GM23338 (cell line): ENCODE data around the gene IPO13. TPM values are rescaled to one million over a fixed set of nuclear protein-coding genes. Genes with fewer than 3 reads are reported as not detected.

Experiments
- ATAC-seq: fragments of 200-7000 bp; cut with Tn5 transposase; 3 replicates; pipeline ENCODE4 v1.9.1; 2020
- DNase-seq: peaks from one replicate; pipeline ENCODE4 v3.0.0-alpha.2; 2015; ENCODE audit warnings: low spot score
- H2AFZ ChIP-seq: fragments of 200-600 bp; sonication (generic); 2 replicates; pipeline ENCODE4 v1.8.0; 2016; ENCODE audit warnings: antibody characterized with exemption, mild to moderate bottlenecking, moderate library complexity
- H3F3A ChIP-seq: fragments of 200-600 bp; sonication (generic); replicated peaks from 2 replicates; pipeline ENCODE4 v1.8.0; 2017; ENCODE audit warnings: antibody characterized with exemption, mixed run types, low read depth
- H3K27ac ChIP-seq: fragments of 200-600 bp; sonication (generic); 2 replicates; pipeline ENCODE4 v1.6.1; 2016; ENCODE audit warnings: low read depth
- H3K27me3 ChIP-seq: fragments of 200-600 bp; sonication (generic); 2 replicates; pipeline ENCODE4 v1.8.0; 2016; ENCODE audit warnings: mild to moderate bottlenecking, mixed run types, moderate library complexity; ENCODE audit not compliant: insufficient read depth
- H3K36me3 ChIP-seq: fragments of 200-600 bp; sonication (generic); 2 replicates; pipeline ENCODE4 v1.8.0; 2016; ENCODE audit warnings: mild to moderate bottlenecking; ENCODE audit not compliant: insufficient read depth
- H3K4me1 ChIP-seq: fragments of 200-600 bp; sonication (generic); 2 replicates; pipeline ENCODE4 v1.8.0; 2016; ENCODE audit warnings: mild to moderate bottlenecking, moderate library complexity; ENCODE audit not compliant: insufficient read depth
- H3K4me2 ChIP-seq: fragments of 200-600 bp; sonication (generic); 2 replicates; pipeline ENCODE4 v1.7.1; 2017; ENCODE audit warnings: mixed run types
- H3K4me3 ChIP-seq: fragments of 200-600 bp; sonication (generic); 2 replicates; pipeline ENCODE4 v1.6.1; 2016; ENCODE audit warnings: mixed run types
- H3K79me2 ChIP-seq: fragments of 200-600 bp; sonication (generic); replicated peaks from 2 replicates; pipeline ENCODE4 v1.8.0; 2017; ENCODE audit warnings: mild to moderate bottlenecking; ENCODE audit not compliant: insufficient read depth
- H3K9me2 ChIP-seq: fragments of 200-600 bp; sonication (generic); 2 replicates; pipeline ENCODE4 v1.8.0; 2017; ENCODE audit not compliant: insufficient read depth
- H4K20me1 ChIP-seq: fragments of 200-600 bp; sonication (generic); replicated peaks from 2 replicates; pipeline ENCODE4 v1.8.0; 2017; ENCODE audit warnings: mild to moderate bottlenecking; ENCODE audit not compliant: insufficient read depth
- H3K27ac Mint-ChIP-seq: 2 replicates; pipeline ENCODE4 v1.8.0; 2020; ENCODE audit warnings: inconsistent platforms, mild to moderate bottlenecking, moderate library complexity, mixed read lengths
- H3K27me3 Mint-ChIP-seq: 3 replicates; pipeline ENCODE4 v1.8.0; 2022; ENCODE audit warnings: low read depth, mild to moderate bottlenecking, moderate library complexity, mixed read lengths, inconsistent platforms; ENCODE audit not compliant: insufficient read depth, poor library complexity
- H3K36me3 Mint-ChIP-seq: 3 replicates; pipeline ENCODE4 v1.8.0; 2021; ENCODE audit warnings: low read depth, mild to moderate bottlenecking, inconsistent platforms, moderate library complexity, mixed read lengths
- H3K4me1 Mint-ChIP-seq: 3 replicates; pipeline ENCODE4 v1.8.0; 2020; ENCODE audit warnings: mild to moderate bottlenecking, inconsistent platforms, mixed read lengths
- H3K4me3 Mint-ChIP-seq: 3 replicates; pipeline ENCODE4 v1.8.0; 2021; ENCODE audit warnings: moderate library complexity, mild to moderate bottlenecking, inconsistent platforms, mixed read lengths
- H3K9me3 Mint-ChIP-seq: 3 replicates; pipeline ENCODE4 v1.8.0; 2020; ENCODE audit warnings: moderate library complexity, mild to moderate bottlenecking, inconsistent platforms, mixed read lengths
- EZH2 ChIP-seq: fragments of 200-600 bp; sonication (generic); IDR thresholded peaks from one replicate; pipeline ENCODE4 v1.8.0; 2017; ENCODE audit warnings: antibody characterized with exemption, mild to moderate bottlenecking, low read depth; ENCODE audit not compliant: unreplicated experiment
- ZNF331 ChIP-seq: fragments of 250-450 bp; sonication (Bioruptor Pico); IDR thresholded peaks from 2 replicates; pipeline ENCODE4 v1.5.0; 2020; ENCODE audit warnings: low read depth, mild to moderate bottlenecking, moderate library complexity
- polyA plus RNA-seq: library from polyadenylated mRNA; unstranded; fragments of >200 nt; fragmentation: Nextera tagmentation; extraction: Ambion mirVana; gene quantifications from 2 replicates; pipeline ENCODE4 v1.2.1, GENCODE V29; 2016
- total RNA-seq: library from RNA; depleted of rRNA; stranded (reverse); fragments of >200 nt; shearing (Covaris generic); gene quantifications from 2 replicates; pipeline ENCODE4 v1.2.3, GENCODE V29; 2014
- TF ChIP-seq, protein P1 (sequence below): IDR thresholded peaks from one replicate; pipeline ENCODE4 v1.6.1; 2018; ENCODE audit warnings: antibody characterized with exemption; ENCODE audit not compliant: unreplicated experiment
- TF ChIP-seq, protein P2 (sequence below): fragments of 250-450 bp; sonication (Bioruptor Pico); IDR thresholded peaks from 2 replicates; pipeline ENCODE4 v1.5.0; 2020; ENCODE audit warnings: mild to moderate bottlenecking, moderate library complexity
- TF ChIP-seq, protein P3 (sequence below), 2 experiments: fragments of 200-600 bp in 1 of 2; sonication (generic) in 1 of 2; conservative IDR thresholded peaks; 2 replicates each; pipeline versions ENCODE4 v1.5.1 to v1.6.1; 2016 to 2017; ENCODE audit warnings: antibody characterized with exemption in 2 of 2, low read depth in 2 of 2, mild to moderate bottlenecking in 2 of 2, moderate library complexity in 1 of 2

The IPO13 gene
- total and polyA plus RNA-seq, 2 experiments from 2014 or later = 10.4 to 22.8 TPM

DNA sequence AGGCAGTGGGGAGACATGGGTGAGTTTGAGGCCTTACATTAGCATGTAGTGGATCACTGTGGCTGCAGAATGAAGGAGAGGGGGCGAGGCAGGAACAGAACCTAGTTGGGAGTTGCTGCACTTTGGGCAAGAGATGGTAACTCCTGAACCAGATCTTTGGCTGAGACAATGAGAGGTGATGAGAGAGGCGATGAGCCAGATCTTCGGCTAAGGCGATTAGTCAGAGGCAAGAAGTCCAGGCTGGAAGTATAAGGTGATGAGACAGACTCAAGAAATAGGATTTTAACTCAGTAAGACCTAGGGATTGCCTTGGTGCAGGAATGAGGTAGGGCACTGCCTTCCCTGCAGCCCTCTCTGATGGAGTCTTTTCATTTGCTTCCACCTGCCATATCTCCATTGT lies 22.2 kb upstream of the IPO13 start (continued):
- TF ChIP-seq, protein P1, sequence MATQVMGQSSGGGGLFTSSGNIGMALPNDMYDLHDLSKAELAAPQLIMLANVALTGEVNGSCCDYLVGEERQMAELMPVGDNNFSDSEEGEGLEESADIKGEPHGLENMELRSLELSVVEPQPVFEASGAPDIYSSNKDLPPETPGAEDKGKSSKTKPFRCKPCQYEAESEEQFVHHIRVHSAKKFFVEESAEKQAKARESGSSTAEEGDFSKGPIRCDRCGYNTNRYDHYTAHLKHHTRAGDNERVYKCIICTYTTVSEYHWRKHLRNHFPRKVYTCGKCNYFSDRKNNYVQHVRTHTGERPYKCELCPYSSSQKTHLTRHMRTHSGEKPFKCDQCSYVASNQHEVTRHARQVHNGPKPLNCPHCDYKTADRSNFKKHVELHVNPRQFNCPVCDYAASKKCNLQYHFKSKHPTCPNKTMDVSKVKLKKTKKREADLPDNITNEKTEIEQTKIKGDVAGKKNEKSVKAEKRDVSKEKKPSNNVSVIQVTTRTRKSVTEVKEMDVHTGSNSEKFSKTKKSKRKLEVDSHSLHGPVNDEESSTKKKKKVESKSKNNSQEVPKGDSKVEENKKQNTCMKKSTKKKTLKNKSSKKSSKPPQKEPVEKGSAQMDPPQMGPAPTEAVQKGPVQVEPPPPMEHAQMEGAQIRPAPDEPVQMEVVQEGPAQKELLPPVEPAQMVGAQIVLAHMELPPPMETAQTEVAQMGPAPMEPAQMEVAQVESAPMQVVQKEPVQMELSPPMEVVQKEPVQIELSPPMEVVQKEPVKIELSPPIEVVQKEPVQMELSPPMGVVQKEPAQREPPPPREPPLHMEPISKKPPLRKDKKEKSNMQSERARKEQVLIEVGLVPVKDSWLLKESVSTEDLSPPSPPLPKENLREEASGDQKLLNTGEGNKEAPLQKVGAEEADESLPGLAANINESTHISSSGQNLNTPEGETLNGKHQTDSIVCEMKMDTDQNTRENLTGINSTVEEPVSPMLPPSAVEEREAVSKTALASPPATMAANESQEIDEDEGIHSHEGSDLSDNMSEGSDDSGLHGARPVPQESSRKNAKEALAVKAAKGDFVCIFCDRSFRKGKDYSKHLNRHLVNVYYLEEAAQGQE = no peak
- TF ChIP-seq EZH2 = no peak

DNA sequence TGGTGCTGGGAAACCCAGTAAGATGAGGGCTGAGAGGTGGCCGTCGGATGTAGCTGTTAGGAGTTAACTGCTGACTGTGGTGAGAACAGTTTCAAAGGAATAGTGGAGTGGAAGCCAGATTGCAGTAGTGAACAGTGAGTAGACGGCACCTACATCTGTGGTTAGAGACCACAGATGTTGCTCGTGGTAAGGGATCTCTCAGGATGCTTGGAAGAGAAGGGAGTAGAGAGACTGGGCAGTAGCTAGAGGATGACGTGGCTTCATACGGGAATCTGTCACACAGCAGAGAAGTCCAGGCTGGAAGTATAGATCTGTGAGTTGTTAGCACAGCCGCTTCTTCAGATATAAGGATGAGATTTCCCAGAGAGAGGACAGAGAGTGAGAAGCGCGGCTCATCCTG lies 20.9 kb upstream of the IPO13 start:
- Histone ChIP-seq H2AFZ (no peak overlapping the region), H3K4me2 (no peak overlapping the region), H3K79me2 (no peaks in the 10 kb centered on the region), H3K4me1 (peaks cover 6% of the 10 kb centered on the region; the same call in 1 of the 2 replicates), H3K4me3 (no peak overlapping the region), H3K27me3 (no peaks in the 10 kb centered on the region), H4K20me1 (no peaks in the 10 kb centered on the region), H3K9me2 (no peaks in the 10 kb centered on the region), H3F3A (peaks cover 7% of the 10 kb centered on the region; the same call in 1 of the 2 replicates), H3K36me3 (no peaks in the 10 kb centered on the region), H3K27ac (no peak overlapping the region)
- no peak for DNase-seq
- peaks cover 4% of the 10 kb centered on the region; the same call in 1 of the 3 replicates for H3K36me3 Mint-ChIP-seq
- no peak for ATAC-seq
- H3K4me1 Mint-ChIP-seq = peaks cover 10% of the 10 kb centered on the region
- no peaks in the 10 kb centered on the region for H3K9me3 Mint-ChIP-seq
- no peak overlapping the region for H3K4me3 Mint-ChIP-seq
- TF ChIP-seq, protein P2, sequence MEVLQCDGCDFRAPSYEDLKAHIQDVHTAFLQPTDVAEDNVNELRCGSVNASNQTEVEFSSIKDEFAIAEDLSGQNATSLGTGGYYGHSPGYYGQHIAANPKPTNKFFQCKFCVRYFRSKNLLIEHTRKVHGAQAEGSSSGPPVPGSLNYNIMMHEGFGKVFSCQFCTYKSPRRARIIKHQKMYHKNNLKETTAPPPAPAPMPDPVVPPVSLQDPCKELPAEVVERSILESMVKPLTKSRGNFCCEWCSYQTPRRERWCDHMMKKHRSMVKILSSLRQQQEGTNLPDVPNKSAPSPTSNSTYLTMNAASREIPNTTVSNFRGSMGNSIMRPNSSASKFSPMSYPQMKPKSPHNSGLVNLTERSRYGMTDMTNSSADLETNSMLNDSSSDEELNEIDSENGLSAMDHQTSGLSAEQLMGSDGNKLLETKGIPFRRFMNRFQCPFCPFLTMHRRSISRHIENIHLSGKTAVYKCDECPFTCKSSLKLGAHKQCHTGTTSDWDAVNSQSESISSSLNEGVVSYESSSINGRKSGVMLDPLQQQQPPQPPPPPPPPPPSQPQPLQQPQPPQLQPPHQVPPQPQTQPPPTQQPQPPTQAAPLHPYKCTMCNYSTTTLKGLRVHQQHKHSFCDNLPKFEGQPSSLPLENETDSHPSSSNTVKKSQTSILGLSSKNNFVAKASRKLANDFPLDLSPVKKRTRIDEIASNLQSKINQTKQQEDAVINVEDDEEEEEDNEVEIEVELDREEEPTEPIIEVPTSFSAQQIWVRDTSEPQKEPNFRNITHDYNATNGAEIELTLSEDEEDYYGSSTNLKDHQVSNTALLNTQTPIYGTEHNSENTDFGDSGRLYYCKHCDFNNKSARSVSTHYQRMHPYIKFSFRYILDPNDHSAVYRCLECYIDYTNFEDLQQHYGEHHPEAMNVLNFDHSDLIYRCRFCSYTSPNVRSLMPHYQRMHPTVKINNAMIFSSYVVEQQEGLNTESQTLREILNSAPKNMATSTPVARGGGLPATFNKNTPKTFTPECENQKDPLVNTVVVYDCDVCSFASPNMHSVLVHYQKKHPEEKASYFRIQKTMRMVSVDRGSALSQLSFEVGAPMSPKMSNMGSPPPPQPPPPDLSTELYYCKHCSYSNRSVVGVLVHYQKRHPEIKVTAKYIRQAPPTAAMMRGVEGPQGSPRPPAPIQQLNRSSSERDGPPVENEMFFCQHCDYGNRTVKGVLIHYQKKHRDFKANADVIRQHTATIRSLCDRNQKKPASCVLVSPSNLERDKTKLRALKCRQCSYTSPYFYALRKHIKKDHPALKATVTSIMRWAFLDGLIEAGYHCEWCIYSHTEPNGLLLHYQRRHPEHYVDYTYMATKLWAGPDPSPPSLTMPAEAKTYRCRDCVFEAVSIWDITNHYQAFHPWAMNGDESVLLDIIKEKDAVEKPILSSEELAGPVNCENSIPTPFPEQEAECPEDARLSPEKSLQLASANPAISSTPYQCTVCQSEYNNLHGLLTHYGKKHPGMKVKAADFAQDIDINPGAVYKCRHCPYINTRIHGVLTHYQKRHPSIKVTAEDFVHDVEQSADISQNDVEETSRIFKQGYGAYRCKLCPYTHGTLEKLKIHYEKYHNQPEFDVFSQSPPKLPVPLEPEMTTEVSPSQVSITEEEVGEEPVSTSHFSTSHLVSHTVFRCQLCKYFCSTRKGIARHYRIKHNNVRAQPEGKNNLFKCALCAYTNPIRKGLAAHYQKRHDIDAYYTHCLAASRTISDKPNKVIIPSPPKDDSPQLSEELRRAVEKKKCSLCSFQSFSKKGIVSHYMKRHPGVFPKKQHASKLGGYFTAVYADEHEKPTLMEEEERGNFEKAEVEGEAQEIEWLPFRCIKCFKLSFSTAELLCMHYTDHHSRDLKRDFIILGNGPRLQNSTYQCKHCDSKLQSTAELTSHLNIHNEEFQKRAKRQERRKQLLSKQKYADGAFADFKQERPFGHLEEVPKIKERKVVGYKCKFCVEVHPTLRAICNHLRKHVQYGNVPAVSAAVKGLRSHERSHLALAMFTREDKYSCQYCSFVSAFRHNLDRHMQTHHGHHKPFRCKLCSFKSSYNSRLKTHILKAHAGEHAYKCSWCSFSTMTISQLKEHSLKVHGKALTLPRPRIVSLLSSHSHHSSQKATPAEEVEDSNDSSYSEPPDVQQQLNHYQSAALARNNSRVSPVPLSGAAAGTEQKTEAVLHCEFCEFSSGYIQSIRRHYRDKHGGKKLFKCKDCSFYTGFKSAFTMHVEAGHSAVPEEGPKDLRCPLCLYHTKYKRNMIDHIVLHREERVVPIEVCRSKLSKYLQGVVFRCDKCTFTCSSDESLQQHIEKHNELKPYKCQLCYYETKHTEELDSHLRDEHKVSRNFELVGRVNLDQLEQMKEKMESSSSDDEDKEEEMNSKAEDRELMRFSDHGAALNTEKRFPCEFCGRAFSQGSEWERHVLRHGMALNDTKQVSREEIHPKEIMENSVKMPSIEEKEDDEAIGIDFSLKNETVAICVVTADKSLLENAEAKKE (CRISPR knock-in tag) = no peak
- no peak for TF ChIP-seq ZNF331
- TF ChIP-seq, protein P3, sequence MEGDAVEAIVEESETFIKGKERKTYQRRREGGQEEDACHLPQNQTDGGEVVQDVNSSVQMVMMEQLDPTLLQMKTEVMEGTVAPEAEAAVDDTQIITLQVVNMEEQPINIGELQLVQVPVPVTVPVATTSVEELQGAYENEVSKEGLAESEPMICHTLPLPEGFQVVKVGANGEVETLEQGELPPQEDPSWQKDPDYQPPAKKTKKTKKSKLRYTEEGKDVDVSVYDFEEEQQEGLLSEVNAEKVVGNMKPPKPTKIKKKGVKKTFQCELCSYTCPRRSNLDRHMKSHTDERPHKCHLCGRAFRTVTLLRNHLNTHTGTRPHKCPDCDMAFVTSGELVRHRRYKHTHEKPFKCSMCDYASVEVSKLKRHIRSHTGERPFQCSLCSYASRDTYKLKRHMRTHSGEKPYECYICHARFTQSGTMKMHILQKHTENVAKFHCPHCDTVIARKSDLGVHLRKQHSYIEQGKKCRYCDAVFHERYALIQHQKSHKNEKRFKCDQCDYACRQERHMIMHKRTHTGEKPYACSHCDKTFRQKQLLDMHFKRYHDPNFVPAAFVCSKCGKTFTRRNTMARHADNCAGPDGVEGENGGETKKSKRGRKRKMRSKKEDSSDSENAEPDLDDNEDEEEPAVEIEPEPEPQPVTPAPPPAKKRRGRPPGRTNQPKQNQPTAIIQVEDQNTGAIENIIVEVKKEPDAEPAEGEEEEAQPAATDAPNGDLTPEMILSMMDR (conservative IDR thresholded peaks at IDR 0.05; ENCODE audit: low read depth in 2 of 2) = no peak
- TF ChIP-seq, protein P1 = no peak
- peaks cover 9% of the 10 kb centered on the region for H3K27me3 Mint-ChIP-seq
- no peak overlapping the region for H3K27ac Mint-ChIP-seq
